Measurements from ENCODE around the gene HSD3B7.

HSD3B7 gene

GRCh38 chr16:30958175-30959079 is 26.6 kb upstream of the HSD3B7 start:
- TF ChIP-seq YY1 (IDR thresholded peaks at IDR 0.05; ENCODE audit: low read depth), result no peak
- TF ChIP-seq ZBTB7A (IDR thresholded peaks at IDR 0.05; ENCODE audit: low read depth), result no peak
- no peak for TF ChIP-seq USF1 (IDR thresholded peaks at IDR 0.05)
- no peak for TF ChIP-seq TCF12 (IDR thresholded peaks at IDR 0.05; ENCODE audit: low read depth)
- TF ChIP-seq MAX (IDR thresholded peaks at IDR 0.05), result no peak
- no peak for TF ChIP-seq FOXM1 (IDR thresholded peaks at IDR 0.05; ENCODE audit: borderline replicate concordance, low read depth)
- TF ChIP-seq RAD21 (IDR thresholded peaks at IDR 0.05; ENCODE audit: low read depth), result no peak
- no peak for TF ChIP-seq CEBPB (IDR thresholded peaks at IDR 0.05)
- TF ChIP-seq EGR1 (IDR thresholded peaks at IDR 0.05), result no peak

- TF ChIP-seq CREB1 (IDR thresholded peaks at IDR 0.05; ENCODE audit: low read depth) (no peak), FOXM1 (IDR thresholded peaks at IDR 0.05; ENCODE audit: borderline replicate concordance, low read depth) (no peak), ZBTB7A (IDR thresholded peaks at IDR 0.05; ENCODE audit: low read depth) (no peak), USF1 (IDR thresholded peaks at IDR 0.05) (no peak), TCF12 (IDR thresholded peaks at IDR 0.05; ENCODE audit: low read depth) (no peak), MAX (IDR thresholded peaks at IDR 0.05) (no peak)
Observed at GRCh38 chr16:30961384-30961783, 23.6 kb upstream of the HSD3B7 start.

GRCh38 chr16:30963925-30964511 is 21.0 kb upstream of the HSD3B7 start:
- TF ChIP-seq EP300 (IDR thresholded peaks at IDR 0.05; ENCODE audit: borderline replicate concordance) (no peak), USF1 (IDR thresholded peaks at IDR 0.05) (no peak), REST (IDR thresholded peaks at IDR 0.05; ENCODE audit: low read depth) (no peak), ZBTB7A (IDR thresholded peaks at IDR 0.05; ENCODE audit: low read depth) (no peak)

- TF ChIP-seq NFIC (IDR thresholded peaks at IDR 0.05), result no peak
- no peak for TF ChIP-seq USF1 (IDR thresholded peaks at IDR 0.05)
- TF ChIP-seq EGR1 (IDR thresholded peaks at IDR 0.05), result no peak
- TF ChIP-seq FOXM1 (IDR thresholded peaks at IDR 0.05; ENCODE audit: borderline replicate concordance, low read depth), result no peak
- TF ChIP-seq TCF12 (IDR thresholded peaks at IDR 0.05; ENCODE audit: low read depth), result no peak
- TF ChIP-seq TAF1 (IDR thresholded peaks at IDR 0.05; ENCODE audit: low read depth), result no peak
- no peak for TF ChIP-seq REST (IDR thresholded peaks at IDR 0.05; ENCODE audit: low read depth)
- TF ChIP-seq YY1 (IDR thresholded peaks at IDR 0.05; ENCODE audit: low read depth), result no peak
- no peak for TF ChIP-seq EP300 (IDR thresholded peaks at IDR 0.05; ENCODE audit: borderline replicate concordance)
- no peak for TF ChIP-seq RAD21 (IDR thresholded peaks at IDR 0.05; ENCODE audit: low read depth)
Observed at GRCh38 chr16:30964574-30965226, 20.3 kb upstream of the HSD3B7 start.

- TF ChIP-seq TCF12 (IDR thresholded peaks at IDR 0.05; ENCODE audit: low read depth), result no peak
- no peak for TF ChIP-seq MAX (IDR thresholded peaks at IDR 0.05)
- TF ChIP-seq CEBPB (IDR thresholded peaks at IDR 0.05), result no peak
- TF ChIP-seq YY1 (IDR thresholded peaks at IDR 0.05; ENCODE audit: low read depth), result no peak
- no peak for TF ChIP-seq ZBTB7A (IDR thresholded peaks at IDR 0.05; ENCODE audit: low read depth)
- TF ChIP-seq USF1 (IDR thresholded peaks at IDR 0.05), result no peak
- no peak for TF ChIP-seq REST (IDR thresholded peaks at IDR 0.05; ENCODE audit: low read depth)
- no peak for TF ChIP-seq TAF1 (IDR thresholded peaks at IDR 0.05; ENCODE audit: low read depth)
- no peak for TF ChIP-seq CREB1 (IDR thresholded peaks at IDR 0.05; ENCODE audit: low read depth)
Observed at GRCh38 chr16:30965436-30965835, 19.6 kb upstream of the HSD3B7 start.

All from Ishikawa (cell line).